PC-3 (cell line): ENCODE measurements around the gene CLK2. TPM values are rescaled to one million over a fixed set of nuclear protein-coding genes. Genes with fewer than 3 reads are reported as not detected.

Source experiments
- ATAC-seq: fragments of 200-7000 bp; cut with Tn5 transposase; 2 replicates; pipeline ENCODE4 v1.9.1; 2020; ENCODE audit warnings: mild to moderate bottlenecking, moderate library complexity
- BruUV-seq: library from RNA; stranded (reverse); fragments of 400-500 nt; replicated peaks from 2 replicates; lab custom pipeline; 2021; lab: Mats Ljungman, UMichigan
- CTCF ChIA-PET: fragments of 300-600 bp; sonication (Branson Sonifier 250); formaldehyde crosslinking; loops from one replicate; lab custom pipeline; 2022; ENCODE audit warnings: antibody characterized with exemption; lab: Charles Lee
- POLR2A ChIA-PET: fragments of 300-600 bp; sonication (Branson Sonifier 250); formaldehyde crosslinking; loops from one replicate; lab custom pipeline; 2022; ENCODE audit warnings: antibody characterized with exemption; ENCODE audit not compliant: unreplicated experiment; lab: Charles Lee
- DNase-seq: peaks from one replicate; pipeline ENCODE4 v3.0.0-alpha.2; 2015
- H2AFZ ChIP-seq: fragments of 300-600 bp; sonication (generic); 2 replicates; pipeline ENCODE4 v1.6.0; 2016; ENCODE audit warnings: antibody characterized with exemption, low read length
- H3F3A ChIP-seq: fragments of 300-600 bp; sonication (generic); one replicate; pipeline ENCODE4 v1.6.0; 2017; ENCODE audit warnings: antibody characterized with exemption, low read length, control low read depth, mild to moderate bottlenecking; ENCODE audit not compliant: unreplicated experiment
- H3K27ac ChIP-seq: fragments of 300-600 bp; sonication (generic); 2 replicates; pipeline ENCODE4 v1.5.1; 2016; ENCODE audit warnings: mild to moderate bottlenecking, low read length
- H3K27me3 ChIP-seq: fragments of 300-600 bp; sonication (generic); 2 replicates; pipeline ENCODE4 v1.6.1; 2016; ENCODE audit warnings: low read length, mixed read lengths
- H3K36me3 ChIP-seq: fragments of 300-600 bp; sonication (generic); 2 replicates; pipeline ENCODE4 v1.6.1; 2016; ENCODE audit warnings: low read depth, mixed run types, low read length, mixed read lengths
- H3K4me1 ChIP-seq: fragments of 300-600 bp; sonication (generic); 2 replicates; pipeline ENCODE4 v1.5.1; 2016; ENCODE audit warnings: low read length; ENCODE audit not compliant: insufficient read depth
- H3K4me2 ChIP-seq: fragments of 300-600 bp; sonication (generic); 2 replicates; pipeline ENCODE4 v1.6.0; 2016; ENCODE audit warnings: low read length
- H3K4me3 ChIP-seq: fragments of 300-600 bp; sonication (generic); 2 replicates; pipeline ENCODE4 v1.5.1; 2016; ENCODE audit warnings: mild to moderate bottlenecking, low read length, mixed read lengths
- H3K79me2 ChIP-seq: fragments of 300-600 bp; sonication (generic); 2 replicates; pipeline ENCODE4 v1.6.1; 2017; ENCODE audit warnings: low read length, mixed read lengths
- H3K9ac ChIP-seq: fragments of 300-600 bp; sonication (generic); 2 replicates; pipeline ENCODE4 v1.6.0; 2016; ENCODE audit warnings: mild to moderate bottlenecking, low read length
- H3K9me2 ChIP-seq: fragments of 300-600 bp; sonication (generic); replicated peaks from 2 replicates; pipeline ENCODE4 v1.6.1; 2016; ENCODE audit warnings: mixed run types, low read length, mixed read lengths
- H3K9me3 ChIP-seq: fragments of 300-600 bp; sonication (generic); 2 replicates; pipeline ENCODE4 v1.6.1; 2016; ENCODE audit warnings: low read length, mixed read lengths
- H4K20me1 ChIP-seq: fragments of 300-600 bp; sonication (generic); 2 replicates; pipeline ENCODE4 v1.6.1; 2016; ENCODE audit warnings: low read length, mixed read lengths
- CTCF ChIP-seq: fragments of 300-600 bp; sonication (generic); conservative IDR thresholded peaks from 2 replicates; pipeline ENCODE4 v1.5.1; 2017; ENCODE audit warnings: antibody characterized with exemption, low read depth, mild to moderate bottlenecking, low read length
- EZH2 ChIP-seq: fragments of 300-600 bp; sonication (generic); IDR thresholded peaks from one replicate; pipeline ENCODE4 v1.6.1; 2017; ENCODE audit warnings: antibody characterized with exemption, mild to moderate bottlenecking, low read length; ENCODE audit not compliant: unreplicated experiment
- EZH2phosphoT487 ChIP-seq: fragments of 300-600 bp; sonication (generic); IDR thresholded peaks from 2 replicates; pipeline ENCODE4 v1.6.1; 2018; ENCODE audit warnings: mild to moderate bottlenecking, antibody characterized with exemption, low read length, borderline replicate concordance
- intact Hi-C: fragments of 100-400 bp; cut with micrococcal nuclease; formaldehyde crosslinking; loops from 2 replicates; pipeline ENCODE4 v1.9.0; 2023
- total RNA-seq: library from RNA; depleted of rRNA; stranded (reverse); fragments of >200 nt; gene quantifications from 2 replicates; pipeline ENCODE4 v1.2.3, GENCODE V29; 2014

CLK2 gene
- total RNA-seq, 1 experiment from 2014 or later = 49.9 TPM

GRCh38 chr1:155287987-155288543, 14.8 kb upstream of the CLK2 start:
- intact Hi-C loops = no loop called here
- H3K9ac ChIP-seq = no peak overlapping the region
- H3K27ac ChIP-seq = no peak overlapping the region
- H3K27me3 ChIP-seq = no peaks in the 10 kb centered on the region
- no peaks in the 10 kb centered on the region for H3K9me2 ChIP-seq
- no peak overlapping the region for H3K4me3 ChIP-seq
- H3K4me1 ChIP-seq = no peaks in the 10 kb centered on the region
- TF ChIP-seq EZH2phosphoT487 (no peak), EZH2 (no peak)
- no peak overlapping the region for H2AFZ ChIP-seq
- ATAC-seq (no peak), DNase-seq (no peak)
- H3K36me3 ChIP-seq = no peaks in the 10 kb centered on the region
- no peaks in the 10 kb centered on the region for H3F3A ChIP-seq
- ChIA-PET POLR2A (no interaction called here), CTCF (no interaction called here)
- H4K20me1 ChIP-seq = no peaks in the 10 kb centered on the region
- no peak overlapping the region for H3K4me2 ChIP-seq
- H3K9me3 ChIP-seq = no peaks in the 10 kb centered on the region
- no TSS peak for BruUV-seq
- H3K79me2 ChIP-seq = no peaks in the 10 kb centered on the region

GRCh38 chr1:155286544-155286943, 13.2 kb upstream of the CLK2 start:
- BruUV-seq = no TSS peak
- CTCF ChIA-PET = no interaction called here
- intact Hi-C loops = no loop called here

GRCh38 chr1:155285631-155286044, 12.3 kb upstream of the CLK2 start:
- Histone ChIP-seq H3K79me2 (no peaks in the 10 kb centered on the region), H3K27ac (no peak overlapping the region), H3K4me1 (no peaks in the 10 kb centered on the region), H3K4me3 (no peak overlapping the region), H3K9me3 (no peaks in the 10 kb centered on the region), H3K27me3 (no peaks in the 10 kb centered on the region), H3K9me2 (no peaks in the 10 kb centered on the region), H3K4me2 (no peak overlapping the region), H3K36me3 (no peaks in the 10 kb centered on the region), H3F3A (no peaks in the 10 kb centered on the region), H4K20me1 (no peaks in the 10 kb centered on the region), H3K9ac (no peak overlapping the region), H2AFZ (no peak overlapping the region)
- DNase-seq (no peak), ATAC-seq (no peak)
- ChIA-PET CTCF (no interaction called here), POLR2A (no interaction called here)
- no peak for TF ChIP-seq CTCF
- no peak for TF ChIP-seq EZH2
- no peak for TF ChIP-seq EZH2phosphoT487
- BruUV-seq = no TSS peak
- intact Hi-C loops = no loop called here

More at GRCh38 chr1:155286544-155286943, 13.2 kb upstream of the CLK2 start:
- Histone ChIP-seq H3K79me2 (no peaks in the 10 kb centered on the region), H3F3A (no peaks in the 10 kb centered on the region), H3K4me2 (no peak overlapping the region), H3K27me3 (no peaks in the 10 kb centered on the region), H3K36me3 (no peaks in the 10 kb centered on the region), H2AFZ (no peak overlapping the region), H3K9me2 (no peaks in the 10 kb centered on the region), H3K9me3 (no peaks in the 10 kb centered on the region), H3K9ac (no peak overlapping the region), H3K4me3 (no peak overlapping the region), H3K4me1 (no peaks in the 10 kb centered on the region), H4K20me1 (no peaks in the 10 kb centered on the region), H3K27ac (no peak overlapping the region)
- POLR2A ChIA-PET = no interaction called here
- ATAC-seq (no peak), DNase-seq (no peak)
- TF ChIP-seq EZH2phosphoT487 (no peak), CTCF (no peak), EZH2 (no peak)
